Fibroblast of mammary gland (primary cell): Measurements from ENCODE around the gene DSP.
A peak's percentile ranks its signal among the peaks of the same experiment; 100 is the strongest.

ENCODE experiments used
- DNase-seq: peaks from one replicate; pipeline ENCODE4 v3.0.0-alpha.2; 2010; ENCODE audit warnings: low read depth
- H3K4me3 ChIP-seq: 2 replicates; pipeline ENCODE4 v1.5.1; 2011; ENCODE audit warnings: low read depth, mild to moderate bottlenecking, low read length, moderate library complexity; ENCODE audit not compliant: control insufficient read depth
- CTCF ChIP-seq: conservative IDR thresholded peaks from 2 replicates; pipeline ENCODE4 v1.5.1; 2011; ENCODE audit warnings: low read depth, low read length, inconsistent platforms; ENCODE audit not compliant: control insufficient read depth, insufficient read depth

DSP gene

GRCh38 chr6:7542065-7542873, 798 bp downstream of the DSP start:
- no peak for DNase-seq

GRCh38 chr6:7542874-7543624, 1.6 kb downstream of the DSP start:
- peak overlapping the region; percentile 56 for H3K4me3 ChIP-seq
- DNase-seq: peak; percentile 59
- no peak for TF ChIP-seq CTCF

More at GRCh38 chr6:7542065-7542873, 798 bp downstream of the DSP start:
- no peak for TF ChIP-seq CTCF
- H3K4me3 ChIP-seq: peak overlapping the region; percentile 56

- no peak for DNase-seq
- no peak overlapping the region for H3K4me3 ChIP-seq
- no peak for TF ChIP-seq CTCF
These were observed 2.4 kb downstream of the DSP start for GRCh38 chr6:7543789-7544424.

- TF ChIP-seq CTCF: no peak
- no peak overlapping the region for H3K4me3 ChIP-seq
- DNase-seq: no peak
These were observed 3.1 kb downstream of the DSP start for GRCh38 chr6:7544597-7544996.

- no peak overlapping the region for H3K4me3 ChIP-seq
- DNase-seq: no peak
- TF ChIP-seq CTCF: no peak
These were observed 4.0 kb downstream of the DSP start for GRCh38 chr6:7545316-7546019.

- no peak overlapping the region for H3K4me3 ChIP-seq
- DNase-seq: no peak
These were observed 4.5 kb downstream of the DSP start for GRCh38 chr6:7546020-7546369.

More at GRCh38 chr6:7546020-7546369, 4.5 kb downstream of the DSP start:
- no peak for TF ChIP-seq CTCF
